H9 (cell line): Measurements from ENCODE around the gene LTA4H. TPM values are rescaled to one million over a fixed set of nuclear protein-coding genes. Genes with fewer than 3 reads are reported as not detected.

Experiments
- DNase-seq: peaks from one replicate; pipeline ENCODE4 v3.0.0-alpha.2; 2017
- H2AFZ ChIP-seq: one replicate; pipeline ENCODE4 v1.6.1; 2013; ENCODE audit warnings: mild to moderate bottlenecking, low read length, control low read depth, moderate library complexity
- H2AK5ac ChIP-seq: 2 replicates; pipeline ENCODE4 v1.6.1; 2013; ENCODE audit warnings: low read length, control low read depth, mixed read lengths; ENCODE audit not compliant: insufficient read length
- H2BK120ac ChIP-seq: one replicate; pipeline ENCODE4 v1.6.1; 2013; ENCODE audit warnings: low read depth, mild to moderate bottlenecking, low read length, control low read depth, inconsistent platforms; ENCODE audit not compliant: poor library complexity, severe bottlenecking
- H2BK12ac ChIP-seq: 2 replicates; pipeline ENCODE4 v1.6.1; 2013; ENCODE audit warnings: low read length, control low read depth, mixed read lengths, low read depth; ENCODE audit not compliant: insufficient read length
- H2BK15ac ChIP-seq: 2 replicates; pipeline ENCODE4 v1.6.1; 2013; ENCODE audit warnings: low read depth, low read length, control low read depth
- H2BK20ac ChIP-seq: one replicate; pipeline ENCODE4 v1.6.1; 2013; ENCODE audit warnings: low read depth, mild to moderate bottlenecking, low read length, control low read depth, inconsistent platforms; ENCODE audit not compliant: poor library complexity, severe bottlenecking
- H2BK5ac ChIP-seq: 2 replicates; pipeline ENCODE4 v1.6.1; 2013; ENCODE audit warnings: low read length, control low read depth, mixed read lengths; ENCODE audit not compliant: insufficient read length
- H3K14ac ChIP-seq: 2 replicates; pipeline ENCODE4 v1.6.1; 2013; ENCODE audit warnings: low read length, control low read depth; ENCODE audit not compliant: insufficient read depth
- H3K18ac ChIP-seq: 2 replicates; pipeline ENCODE4 v1.6.1; 2013; ENCODE audit warnings: low read depth, mild to moderate bottlenecking, mixed read lengths, low read length, control low read depth; ENCODE audit not compliant: insufficient read length
- H3K23ac ChIP-seq: 2 replicates; pipeline ENCODE4 v1.6.1; 2013; ENCODE audit warnings: low read length, control low read depth, mixed read lengths, low read depth; ENCODE audit not compliant: insufficient read length
- H3K23me2 ChIP-seq: 2 replicates; pipeline ENCODE4 v1.6.1; 2013; ENCODE audit warnings: low read depth, mild to moderate bottlenecking, mixed read lengths, low read length, control low read depth; ENCODE audit not compliant: insufficient read length, poor library complexity, severe bottlenecking
- H3K27ac ChIP-seq: 2 replicates; pipeline ENCODE4 v1.5.1; 2013; ENCODE audit warnings: low read length, control low read depth, mixed read lengths, low read depth; ENCODE audit not compliant: insufficient read length
- H3K27me3 ChIP-seq: 2 replicates; pipeline ENCODE4 v1.6.1; 2013; ENCODE audit warnings: low read length, control low read depth, inconsistent platforms; ENCODE audit not compliant: insufficient read depth
- H3K4ac ChIP-seq: 2 replicates; pipeline ENCODE4 v1.6.1; 2013; ENCODE audit warnings: low read depth, mild to moderate bottlenecking, control low read depth, inconsistent platforms, low read length, moderate library complexity
- H3K4me1 ChIP-seq: 2 replicates; pipeline ENCODE4 v1.6.1; 2013; ENCODE audit warnings: low read length, control low read depth, inconsistent platforms; ENCODE audit not compliant: insufficient read depth
- H3K4me2 ChIP-seq: 2 replicates; pipeline ENCODE4 v1.6.1; 2013; ENCODE audit warnings: low read length, control low read depth, mixed read lengths; ENCODE audit not compliant: insufficient read length, insufficient read depth
- H3K56ac ChIP-seq: 2 replicates; pipeline ENCODE4 v1.6.1; 2013; ENCODE audit warnings: low read depth, mild to moderate bottlenecking, mixed read lengths, low read length, control low read depth; ENCODE audit not compliant: insufficient read length
- H3K79me1 ChIP-seq: 2 replicates; pipeline ENCODE4 v1.6.1; 2013; ENCODE audit warnings: low read depth, mild to moderate bottlenecking, moderate library complexity, low read length, control low read depth, inconsistent platforms; ENCODE audit not compliant: insufficient read depth, poor library complexity, severe bottlenecking
- H3K79me2 ChIP-seq: 2 replicates; pipeline ENCODE4 v1.6.1; 2013; ENCODE audit warnings: low read length, control low read depth, inconsistent platforms; ENCODE audit not compliant: insufficient read depth
- H3K9ac ChIP-seq: 2 replicates; pipeline ENCODE4 v1.6.1; 2013; ENCODE audit warnings: low read length, control low read depth, mixed read lengths; ENCODE audit not compliant: insufficient read length; ENCODE audit errors: extremely low read depth
- H3K9me3 ChIP-seq: one replicate; pipeline ENCODE4 v1.6.1; 2013; ENCODE audit warnings: low read depth, low read length, inconsistent platforms; ENCODE audit not compliant: control insufficient read depth
- H3T11ph ChIP-seq: one replicate; pipeline ENCODE4 v1.6.1; 2013; ENCODE audit warnings: mild to moderate bottlenecking, low read length, control low read depth, inconsistent platforms
- H4K20me1 ChIP-seq: one replicate; pipeline ENCODE4 v1.6.1; 2013; ENCODE audit not compliant: control insufficient read depth, insufficient read length, insufficient read depth
- H4K5ac ChIP-seq: 2 replicates; pipeline ENCODE4 v1.6.1; 2013; ENCODE audit warnings: low read depth, mild to moderate bottlenecking, mixed read lengths, low read length, control low read depth; ENCODE audit not compliant: insufficient read length
- H4K8ac ChIP-seq: replicated peaks from 2 replicates; pipeline ENCODE4 v1.6.1; 2013; ENCODE audit warnings: low read length, control low read depth, mixed read lengths, low read depth; ENCODE audit not compliant: insufficient read length
- H4K91ac ChIP-seq: 2 replicates; pipeline ENCODE4 v1.6.1; 2013; ENCODE audit warnings: low read depth, mild to moderate bottlenecking, moderate library complexity, mixed read lengths, low read length, control low read depth; ENCODE audit not compliant: insufficient read length
- H3K27ac Mint-ChIP-seq, 3 experiments: 2 replicates in 2 of 3; 3 replicates in 1 of 3; pipeline ENCODE4 v1.8.0; 2020 to 2021; ENCODE audit warnings: mixed read lengths in 3 of 3, mild to moderate bottlenecking in 1 of 3, moderate library complexity in 1 of 3
- H3K27me3 Mint-ChIP-seq: 2 replicates; pipeline ENCODE4 v1.8.0; 2021; ENCODE audit warnings: low read depth, mild to moderate bottlenecking, moderate library complexity, mixed read lengths
- H3K36me3 Mint-ChIP-seq, 3 experiments: 2 replicates in 2 of 3; 3 replicates in 1 of 3; pipeline ENCODE4 v1.8.0; 2020 to 2021; ENCODE audit warnings: low read depth in 3 of 3, mixed read lengths in 3 of 3; ENCODE audit not compliant: insufficient read depth in 1 of 3
- H3K4me1 Mint-ChIP-seq, 2 experiments: 2 replicates each; pipeline ENCODE4 v1.8.0; 2020; ENCODE audit warnings: mixed read lengths in 2 of 2
- H3K4me3 Mint-ChIP-seq, 2 experiments: 2 replicates in 1 of 2; 3 replicates in 1 of 2; pipeline ENCODE4 v1.8.0; 2020 to 2021; ENCODE audit warnings: mild to moderate bottlenecking in 2 of 2, mixed read lengths in 2 of 2, moderate library complexity in 1 of 2
- H3K9me3 Mint-ChIP-seq, 2 experiments: 2 replicates in 1 of 2; 3 replicates in 1 of 2; pipeline ENCODE4 v1.8.0; 2020; ENCODE audit warnings: mild to moderate bottlenecking in 2 of 2, mixed read lengths in 2 of 2, moderate library complexity in 1 of 2
- CTCF ChIP-seq: fragments of 200-600 bp; sonication (generic); conservative IDR thresholded peaks from 3 replicates; pipeline ENCODE4 v1.8.0; 2021; ENCODE audit warnings: antibody characterized with exemption, mild to moderate bottlenecking
- WGBS: extraction: QIAGEN DNeasy Blood & Tissue Kit; methylation state at CpG from one replicate; pipeline ENCODE4 v1.1.7; 2013; ENCODE audit warnings: missing lambda C conversion rate, low lambda C conversion rate, mixed read lengths; ENCODE audit not compliant: insufficient read length; ENCODE audit errors: extremely low coverage; 5-methylcytosine and 5-hydroxymethylcytosine counted together
- total RNA-seq: library from RNA; stranded (reverse); gene quantifications from 2 replicates; pipeline ENCODE4 v1.2.1, GENCODE V29; 2021

LTA4H gene
- total RNA-seq, 1 experiment from 2014 or later, result 144 TPM

GRCh38 chr12:96048393-96048969, 13.1 kb upstream of the LTA4H start:
- no peaks in the 10 kb centered on the region for H3K79me1 ChIP-seq
- no peak overlapping the region for H3K27ac ChIP-seq
- H3K4me3 Mint-ChIP-seq, result no peak overlapping the region
- H3K23me2 ChIP-seq, result no peaks in the 10 kb centered on the region
- H3K23ac ChIP-seq, result no peak overlapping the region
- H2AK5ac ChIP-seq, result no peak overlapping the region
- H3K56ac ChIP-seq, result no peak overlapping the region
- no peak overlapping the region for H3K4me2 ChIP-seq
- H3K27ac Mint-ChIP-seq, result no peak overlapping the region
- H4K91ac ChIP-seq, result no peak overlapping the region
- no peak overlapping the region for H2BK20ac ChIP-seq
- no peak for TF ChIP-seq CTCF
- DNase-seq, result no peak
- no peak overlapping the region for H3K14ac ChIP-seq
- H2AFZ ChIP-seq, result no peak overlapping the region
- H3K9me3 ChIP-seq, result no peaks in the 10 kb centered on the region
- H3K27me3 ChIP-seq, result no peaks in the 10 kb centered on the region
- no peak overlapping the region for H3K4ac ChIP-seq
- no peaks in the 10 kb centered on the region; a peak in 1 of 7 replicates for H3K36me3 Mint-ChIP-seq
- peaks cover 5 to 11% of the 10 kb centered on the region in 2 experiments for H3K9me3 Mint-ChIP-seq
- H4K8ac ChIP-seq, result no peak overlapping the region
- WGBS, result no CpG with 5 or more reads among the region's 5 CpGs
- H2BK12ac ChIP-seq, result no peak overlapping the region
- H3T11ph ChIP-seq, result no peak overlapping the region
- no peaks in the 10 kb centered on the region for H4K20me1 ChIP-seq
- H3K27me3 Mint-ChIP-seq, result no peaks in the 10 kb centered on the region
- no peaks in the 10 kb centered on the region for H3K4me1 ChIP-seq
- no peak overlapping the region for H2BK15ac ChIP-seq
- no peaks in the 10 kb centered on the region for H3K79me2 ChIP-seq
- H2BK120ac ChIP-seq, result no peak overlapping the region
- H3K9ac ChIP-seq, result no peak overlapping the region
- H3K18ac ChIP-seq, result no peak overlapping the region
- no peak overlapping the region for H2BK5ac ChIP-seq
- no peak overlapping the region for H4K5ac ChIP-seq
- no peaks in the 10 kb centered on the region for H3K4me1 Mint-ChIP-seq
